ENCODE results near the gene PLCB1.

- no peak for TF ChIP-seq POLR2AphosphoS5 (IDR thresholded peaks at IDR 0.05; ENCODE audit: borderline replicate concordance, low read depth, low read length)
- no peak for TF ChIP-seq EZH2 (IDR thresholded peaks at IDR 0.05)
Measured at GRCh38 chr20:8367689-8368088, 235.6 kb downstream of the PLCB1 start.

All from SK-N-MC (cell line).